Effector CD4-positive, alpha-beta T cell (primary cell): ENCODE results near the gene LAMA2.

Experiments
- DNase-seq: peaks from one replicate; pipeline ENCODE4 v3.0.0-alpha.2; 2020

LAMA2 gene

GRCh38 chr6:129498950-129499842 lies 616.3 kb downstream of the LAMA2 start:
- peak; percentile 15 for DNase-seq

GRCh38 chr6:129499843-129500219 lies 616.9 kb downstream of the LAMA2 start:
- DNase-seq = no peak

GRCh38 chr6:129500958-129501739 lies 618.2 kb downstream of the LAMA2 start:
- DNase-seq = no peak

DNA sequence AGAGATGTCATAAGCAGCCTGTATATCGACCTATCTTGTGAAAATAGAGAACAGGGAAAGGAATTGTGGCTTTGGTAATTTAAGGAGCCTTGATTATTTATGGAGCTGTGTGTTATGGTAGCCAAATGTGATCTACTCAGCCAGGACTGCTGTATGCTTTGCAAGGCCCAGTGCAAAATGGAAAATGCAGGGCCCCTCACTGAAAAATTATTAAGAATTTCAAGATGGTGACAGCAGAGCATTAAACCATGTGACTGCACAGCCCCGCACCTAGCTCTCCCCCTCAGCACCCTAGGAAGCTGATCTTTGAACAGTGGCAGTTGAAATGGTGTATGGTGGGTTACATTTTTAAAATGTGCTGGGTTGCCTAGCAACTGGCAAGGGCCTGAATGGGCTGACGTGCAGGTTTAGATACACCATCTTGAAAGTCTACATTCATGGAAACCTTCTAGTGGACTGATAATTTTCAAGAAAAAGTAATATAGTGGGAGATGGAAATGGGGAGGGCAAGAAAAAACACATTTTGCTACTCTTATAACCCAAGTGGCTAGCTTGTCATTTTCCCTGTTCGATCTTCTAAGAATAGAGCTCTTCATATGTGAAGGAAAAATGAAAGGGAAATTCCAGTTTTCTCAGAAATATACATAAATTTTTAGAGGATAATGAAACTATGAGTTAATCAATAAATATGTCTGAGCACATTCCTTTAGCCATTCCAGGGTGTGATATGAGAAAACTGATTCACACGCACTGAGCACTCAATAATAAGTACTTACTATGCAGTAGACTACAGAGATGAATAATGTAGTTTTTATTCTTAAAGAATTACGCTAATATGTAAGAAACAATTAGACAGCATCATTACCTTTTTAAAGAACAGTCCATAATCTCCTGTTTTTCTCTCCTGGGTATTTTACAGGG lies 619.1 kb downstream of the LAMA2 start:
- DNase-seq = no peak

DNA sequence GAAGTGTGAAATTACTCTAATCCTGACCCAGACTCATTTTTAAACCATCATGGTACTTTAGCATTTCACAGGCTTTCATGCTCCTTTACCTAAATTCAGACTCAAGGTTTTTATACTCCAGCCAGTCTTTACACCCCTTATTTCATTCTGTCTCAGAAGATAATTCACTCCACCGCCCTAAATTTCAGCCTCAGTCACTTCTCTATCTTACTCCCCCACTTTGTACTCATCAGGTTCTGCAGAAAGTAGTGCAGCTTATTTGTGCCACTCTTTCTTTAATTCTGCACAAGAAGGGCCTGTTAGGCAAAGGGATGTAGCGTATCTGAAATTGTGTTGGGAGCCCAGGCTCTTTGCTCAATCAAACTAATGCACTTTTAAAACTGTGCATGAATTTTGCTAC lies 621.5 kb downstream of the LAMA2 start:
- no peak for DNase-seq

DNA sequence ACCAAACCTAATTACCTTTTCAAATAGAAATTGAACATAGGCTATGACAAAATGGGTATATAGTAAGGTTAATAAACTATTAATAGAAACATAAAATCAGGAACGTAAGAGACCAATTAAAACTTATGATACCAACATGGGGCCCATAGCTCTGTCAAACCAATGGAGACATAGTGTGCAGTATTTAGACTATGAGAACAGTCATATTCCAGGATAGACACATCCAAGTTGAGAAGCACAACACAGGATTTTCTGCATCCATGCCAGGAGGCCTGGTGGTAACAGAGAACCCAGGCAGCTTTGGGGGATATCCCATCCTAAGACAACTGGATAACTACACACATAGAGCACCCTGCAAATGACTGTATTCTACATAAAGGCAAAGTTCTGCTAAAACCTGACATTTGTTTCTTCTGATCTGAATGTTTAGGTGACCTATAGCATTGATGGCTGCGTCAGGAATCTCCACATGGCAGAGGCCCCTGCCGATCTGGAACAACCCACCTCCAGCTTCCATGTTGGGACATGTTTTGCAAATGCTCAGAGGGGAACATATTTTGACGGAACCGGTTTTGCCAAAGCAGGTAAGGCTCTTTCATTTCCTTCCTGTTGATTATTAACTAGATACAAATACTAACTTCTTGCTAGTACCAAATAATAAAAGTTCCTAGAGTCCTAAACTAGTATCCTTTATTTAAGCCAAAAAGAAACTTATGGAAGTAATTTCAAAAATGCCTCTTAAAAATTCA lies 624.3 kb downstream of the LAMA2 start:
- no peak for DNase-seq

DNA sequence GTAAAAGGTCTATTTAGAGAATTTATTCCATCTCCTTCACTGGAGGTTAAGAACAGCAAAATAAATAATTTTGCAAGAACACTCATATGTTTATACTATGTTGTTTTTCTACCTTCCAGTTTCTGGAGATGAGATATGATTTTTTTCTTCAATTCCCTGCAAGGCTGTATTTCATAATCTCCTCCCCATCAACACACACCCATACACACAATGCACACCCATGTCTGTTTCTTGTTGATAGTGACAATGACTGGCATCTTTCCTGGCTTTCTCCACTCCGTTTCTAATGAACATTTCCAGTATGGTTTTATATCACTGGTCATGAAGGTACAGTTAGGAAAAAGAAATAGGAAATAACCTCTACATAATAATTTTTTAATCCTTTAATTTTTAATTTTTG lies 624.9 kb downstream of the LAMA2 start:
- no peak for DNase-seq

GRCh38 chr6:129508477-129509145 lies 625.7 kb downstream of the LAMA2 start:
- DNase-seq = no peak

DNA sequence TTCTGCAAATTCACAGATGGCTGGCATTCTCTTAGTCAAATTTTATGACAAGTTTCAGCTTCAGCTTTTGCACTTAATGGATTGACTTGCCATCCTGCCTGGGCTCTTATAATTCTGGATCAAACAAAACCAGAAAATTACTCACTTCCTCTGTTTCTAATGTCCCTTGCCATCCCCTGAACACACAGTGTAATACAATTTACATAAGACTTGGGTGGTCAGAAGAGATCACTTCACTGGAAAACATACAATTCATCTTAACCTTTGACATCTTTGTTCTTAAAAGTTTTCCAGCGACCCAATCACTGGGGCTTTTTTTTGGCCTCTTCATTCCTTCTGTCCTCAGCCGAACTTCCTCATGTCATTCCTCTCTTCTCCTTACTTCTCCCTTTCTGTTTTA lies 628.0 kb downstream of the LAMA2 start:
- no peak for DNase-seq

DNA sequence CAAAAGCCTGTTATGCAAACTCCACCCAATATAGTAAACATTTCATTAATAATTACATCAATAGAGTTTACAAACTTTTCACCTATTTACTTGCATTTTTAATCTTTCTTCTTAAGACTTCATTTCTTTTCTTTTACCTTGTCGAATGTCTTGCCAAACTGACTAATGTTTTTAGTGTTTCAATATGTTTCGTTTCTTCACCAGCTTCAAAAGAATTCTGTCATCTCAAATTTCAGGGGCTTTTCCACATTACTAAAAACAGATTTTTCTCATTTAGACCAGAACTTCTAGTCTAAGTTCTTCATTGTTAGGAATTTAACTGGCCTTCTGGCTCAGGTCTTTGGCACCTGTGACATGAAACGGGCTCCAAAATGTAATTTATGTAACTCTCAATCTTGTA lies 630.5 kb downstream of the LAMA2 start:
- DNase-seq = no peak

DNA sequence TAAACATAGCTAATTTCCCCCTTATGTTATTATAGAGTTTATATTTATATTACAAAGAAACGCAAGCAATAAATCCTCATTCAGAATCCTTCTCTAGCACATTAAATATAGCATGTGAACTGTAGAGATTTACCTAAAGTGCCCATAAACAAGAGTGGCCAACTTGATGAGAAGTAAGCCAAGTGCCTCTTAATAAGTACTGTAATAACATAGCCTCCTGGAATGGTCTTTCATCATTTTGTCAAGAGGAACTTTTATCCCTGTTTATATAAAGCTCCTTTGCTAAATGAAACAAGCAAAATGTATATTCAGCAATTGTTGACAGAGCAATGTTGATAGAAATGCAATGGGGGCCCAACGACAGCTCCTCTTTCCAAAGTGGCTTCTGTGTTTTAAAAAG lies 632.1 kb downstream of the LAMA2 start:
- no peak for DNase-seq

DNA sequence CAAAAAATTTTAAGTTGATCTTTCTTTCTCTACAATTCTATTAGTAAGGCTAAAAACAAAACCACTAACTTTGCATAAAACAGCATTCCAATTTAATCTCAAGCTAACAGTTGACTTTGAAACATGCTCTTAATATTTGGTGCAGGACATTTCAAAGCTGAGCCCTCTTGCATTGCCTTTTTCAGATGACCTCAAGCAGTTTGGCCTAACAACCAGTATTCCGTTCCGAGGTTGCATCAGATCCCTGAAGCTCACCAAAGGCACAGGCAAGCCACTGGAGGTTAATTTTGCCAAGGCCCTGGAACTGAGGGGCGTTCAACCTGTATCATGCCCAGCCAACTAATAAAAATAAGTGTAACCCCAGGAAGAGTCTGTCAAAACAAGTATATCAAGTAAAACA lies 633.1 kb downstream of the LAMA2 start:
- no peak for DNase-seq

GRCh38 chr6:129516787-129517186 lies 633.8 kb downstream of the LAMA2 start:
- DNase-seq = no peak

DNA sequence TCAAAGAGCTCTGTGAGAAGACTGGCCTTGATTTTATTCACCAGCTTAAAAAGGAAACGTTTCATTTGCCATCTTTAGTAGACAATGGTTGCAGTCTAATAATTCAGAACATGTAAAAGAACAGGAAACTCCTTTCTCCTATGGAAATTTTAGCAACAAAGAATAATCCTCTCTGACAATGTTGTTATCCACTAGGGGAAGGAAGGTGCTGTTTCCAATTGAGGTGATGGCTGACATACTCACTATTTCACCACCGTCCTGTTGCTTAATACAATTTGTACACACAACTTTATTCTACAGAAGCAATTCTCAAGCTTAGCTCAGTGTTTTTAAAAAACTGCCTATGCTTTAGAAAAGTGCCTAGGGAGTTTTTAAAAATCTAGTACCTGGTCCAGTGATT lies 634.4 kb downstream of the LAMA2 start:
- no peak for DNase-seq

DNA sequence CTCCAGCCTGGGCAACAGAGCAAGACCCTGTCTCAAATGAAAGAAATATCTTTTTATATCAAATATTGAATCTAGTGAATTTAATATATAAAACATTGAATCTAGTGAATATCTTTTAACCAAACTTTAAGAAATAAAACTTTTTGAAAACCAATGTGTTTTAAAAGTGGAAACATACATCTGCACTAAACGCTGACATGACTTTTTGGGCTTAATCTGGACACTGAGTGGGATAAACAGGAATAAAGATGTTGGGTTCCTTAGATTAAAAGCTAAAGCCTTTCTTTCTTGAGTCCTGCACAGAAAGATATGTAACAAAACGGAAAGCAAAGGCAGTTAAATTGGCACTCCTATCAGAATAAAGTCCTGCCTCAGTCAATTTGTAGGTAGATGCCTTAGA lies 636.8 kb downstream of the LAMA2 start:
- DNase-seq = no peak

- DNase-seq = no peak
These were observed 639.0 kb downstream of the LAMA2 start for GRCh38 chr6:129521946-129522345.

GRCh38 chr6:129523816-129524215 lies 640.9 kb downstream of the LAMA2 start:
- DNase-seq = no peak

GRCh38 chr6:129525055-129525454 lies 642.1 kb downstream of the LAMA2 start:
- DNase-seq = no peak

DNA sequence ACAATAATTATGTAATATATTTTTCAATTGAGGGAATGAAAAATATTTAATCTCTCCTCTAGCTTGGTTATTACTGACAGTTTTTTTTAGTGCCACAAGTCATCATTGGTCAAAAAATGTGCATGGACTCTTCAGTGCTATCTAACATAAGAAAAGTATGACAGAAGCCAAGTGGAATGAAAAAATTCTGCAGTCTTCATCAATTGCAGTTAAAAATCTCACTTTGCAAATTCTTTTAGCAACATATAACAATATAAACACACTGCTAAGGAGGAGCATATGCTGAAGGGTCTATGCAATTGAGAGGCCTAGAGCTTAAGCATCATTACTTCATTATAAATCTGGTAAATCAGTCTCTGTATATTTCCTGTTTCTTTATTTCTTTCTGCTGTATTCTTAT lies 652.0 kb downstream of the LAMA2 start:
- DNase-seq = no peak

DNA sequence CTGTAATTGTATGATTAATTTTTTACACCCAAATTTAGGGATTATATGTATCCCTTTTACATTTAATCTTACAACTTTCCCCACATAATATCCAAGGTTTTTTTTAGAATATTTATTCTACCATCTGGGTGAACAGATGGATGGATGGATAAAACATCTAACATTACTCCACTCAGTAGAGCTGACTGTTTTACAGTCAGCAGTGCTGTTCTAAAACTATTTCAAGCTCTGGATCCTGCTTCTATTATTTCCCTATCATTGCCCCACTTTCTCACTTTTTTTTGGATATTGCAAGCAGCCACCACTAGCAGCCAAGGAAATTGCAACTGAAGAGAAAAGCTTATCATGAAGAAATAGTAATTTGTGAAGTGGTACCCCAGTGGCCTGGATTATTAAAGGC lies 653.3 kb downstream of the LAMA2 start:
- no peak for DNase-seq

DNA sequence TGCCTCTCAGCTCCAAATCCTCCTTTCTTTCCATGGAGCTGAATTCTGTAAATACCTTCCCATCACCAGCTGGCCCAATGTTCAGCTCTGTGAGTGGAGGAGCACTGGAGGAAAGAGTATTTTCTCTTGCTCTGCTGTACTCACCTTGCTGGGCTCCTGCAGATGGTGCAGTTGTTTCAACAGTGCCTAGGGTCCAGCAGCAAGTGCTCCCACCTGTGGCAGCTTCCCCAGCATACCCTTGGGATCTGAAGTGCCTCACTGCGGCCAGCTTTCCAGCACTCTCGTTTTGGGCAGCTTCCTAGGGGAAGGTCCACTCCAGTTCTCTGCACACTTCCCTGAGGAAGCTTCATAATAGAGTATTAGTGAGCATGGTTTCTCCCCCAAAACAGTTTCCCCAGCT lies 656.1 kb downstream of the LAMA2 start:
- DNase-seq = no peak

- DNase-seq = no peak
These were observed 659.8 kb downstream of the LAMA2 start for GRCh38 chr6:129542705-129543104.
